HUDEP-2 (cell line): Measurements from ENCODE around the gene TIMM10.

Source experiments
- DNase-seq, 76 experiments: peaks; one replicate each; lab custom pipeline; 2025; ENCODE audit not compliant: unreplicated experiment in 76 of 76; lab: John Stamatoyannopoulos, UW

TIMM10 gene

DNA sequence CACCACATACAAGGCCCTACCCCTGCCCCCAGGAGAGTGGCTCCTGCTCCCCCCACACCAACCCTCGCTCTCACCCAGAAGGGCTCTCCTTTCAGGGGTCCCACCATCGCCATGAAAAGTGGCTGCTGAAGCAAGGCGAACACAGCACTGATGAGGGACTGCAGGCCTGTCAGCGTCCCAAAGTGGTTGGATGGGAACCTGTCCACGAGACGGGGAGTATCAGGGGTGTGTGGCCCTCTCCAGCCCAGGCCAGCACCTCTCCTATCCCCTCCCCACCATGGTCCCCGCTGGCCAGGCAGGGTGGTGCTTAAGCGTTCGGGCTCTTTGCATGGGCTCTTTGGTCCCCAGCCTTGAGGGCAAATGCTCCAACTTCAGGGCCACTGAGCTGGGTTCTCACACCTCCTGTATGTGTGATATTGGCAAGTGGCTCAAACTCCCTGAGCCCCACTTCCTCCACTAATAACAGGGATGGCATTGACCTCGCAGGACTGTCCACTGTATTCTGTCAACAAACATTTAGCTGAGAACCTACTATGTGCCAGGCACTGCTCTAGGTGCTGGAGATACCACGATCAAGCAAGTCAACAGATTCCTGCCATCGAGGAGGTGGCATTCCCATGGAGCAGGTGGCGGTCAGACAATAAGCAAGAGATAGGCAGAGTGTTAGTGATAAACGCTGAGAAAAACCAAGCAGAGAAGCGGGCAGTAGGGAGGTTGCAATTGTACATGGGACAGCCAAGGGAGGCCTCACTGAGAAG is 43.4 kb downstream of the TIMM10 start:
- no peak for DNase-seq

DNA sequence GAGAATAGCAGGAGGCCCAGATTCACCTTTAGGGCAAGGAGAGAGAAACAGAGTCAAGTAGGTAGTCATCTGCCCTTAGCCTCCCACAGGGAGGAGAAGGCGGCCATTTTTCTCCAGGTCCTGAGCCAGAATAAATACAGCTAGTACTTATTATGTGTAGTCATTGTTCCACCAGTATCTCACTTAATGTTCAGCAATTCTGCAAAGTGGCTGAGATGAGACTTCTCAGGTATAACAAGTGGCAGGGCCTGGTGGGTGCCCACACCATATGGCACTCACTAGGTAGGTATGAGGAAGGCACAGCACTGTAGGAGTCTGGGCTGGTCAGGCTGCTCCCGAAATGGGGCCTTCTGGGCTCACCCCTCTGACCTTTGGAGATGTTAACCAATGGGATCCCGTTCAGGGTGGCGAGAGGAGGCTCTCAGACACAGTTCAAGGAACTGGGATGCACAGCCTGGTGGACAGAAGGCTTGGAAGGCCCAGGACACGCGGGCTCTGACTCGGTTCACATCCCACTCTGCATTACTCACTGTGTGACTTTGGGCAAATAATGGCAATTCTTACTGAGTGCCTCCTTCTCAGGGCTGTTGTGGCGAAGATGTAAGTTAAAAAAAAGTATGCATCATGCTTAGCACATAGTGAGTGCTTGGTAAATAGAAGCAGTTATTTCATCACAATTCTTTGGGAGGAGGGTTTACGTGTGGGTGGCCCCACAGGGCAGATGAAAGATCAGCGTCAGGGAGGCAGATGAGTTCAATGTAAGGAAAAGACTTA is 45.1 kb downstream of the TIMM10 start:
- DNase-seq: no peak

DNA sequence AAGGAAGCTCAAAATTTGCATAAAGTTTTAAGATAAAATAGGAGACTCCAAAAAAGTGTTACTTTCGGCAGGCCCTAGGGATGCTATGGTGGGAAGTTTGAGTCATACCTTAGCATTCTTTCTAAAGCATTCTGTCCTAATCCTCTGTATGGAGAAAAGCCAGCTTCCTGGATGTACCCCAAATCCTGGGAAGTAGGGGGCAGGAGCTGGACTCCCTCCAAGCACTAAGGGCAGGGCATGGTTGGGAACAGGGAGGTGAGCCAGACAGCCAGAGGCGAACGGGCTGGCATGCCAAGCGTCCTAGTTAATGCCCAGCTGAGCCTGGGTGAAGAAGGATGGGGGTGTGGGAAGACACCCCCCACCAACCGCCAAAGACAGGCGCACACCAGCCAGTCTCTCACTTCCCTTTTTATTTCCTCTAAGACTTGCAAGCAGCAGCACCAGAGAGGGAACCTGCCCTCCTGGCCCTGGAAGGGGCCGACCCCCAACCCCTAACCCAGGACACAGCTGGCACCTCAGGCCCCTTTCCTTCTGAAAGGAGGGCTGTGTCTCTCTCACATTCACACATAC is 46.3 kb downstream of the TIMM10 start:
- DNase-seq: no peak

DNA sequence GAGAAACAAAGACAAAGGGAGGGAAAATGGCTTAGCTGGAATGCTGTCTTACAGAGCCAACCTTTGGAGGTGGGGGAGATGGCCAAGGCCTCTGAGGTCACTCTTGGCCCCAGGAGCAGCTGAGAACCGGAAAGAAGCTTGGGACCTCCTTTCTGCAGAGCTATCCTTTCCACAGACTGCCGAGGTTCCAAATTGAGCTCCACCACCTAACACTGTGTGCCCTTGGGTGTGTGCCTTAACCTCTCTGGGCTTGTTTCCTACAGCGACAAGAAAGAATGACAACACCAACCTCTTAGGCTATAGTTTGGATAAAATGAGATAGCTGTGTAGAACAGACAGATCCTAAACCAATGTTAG is 47.0 kb downstream of the TIMM10 start:
- no peak for DNase-seq

DNA sequence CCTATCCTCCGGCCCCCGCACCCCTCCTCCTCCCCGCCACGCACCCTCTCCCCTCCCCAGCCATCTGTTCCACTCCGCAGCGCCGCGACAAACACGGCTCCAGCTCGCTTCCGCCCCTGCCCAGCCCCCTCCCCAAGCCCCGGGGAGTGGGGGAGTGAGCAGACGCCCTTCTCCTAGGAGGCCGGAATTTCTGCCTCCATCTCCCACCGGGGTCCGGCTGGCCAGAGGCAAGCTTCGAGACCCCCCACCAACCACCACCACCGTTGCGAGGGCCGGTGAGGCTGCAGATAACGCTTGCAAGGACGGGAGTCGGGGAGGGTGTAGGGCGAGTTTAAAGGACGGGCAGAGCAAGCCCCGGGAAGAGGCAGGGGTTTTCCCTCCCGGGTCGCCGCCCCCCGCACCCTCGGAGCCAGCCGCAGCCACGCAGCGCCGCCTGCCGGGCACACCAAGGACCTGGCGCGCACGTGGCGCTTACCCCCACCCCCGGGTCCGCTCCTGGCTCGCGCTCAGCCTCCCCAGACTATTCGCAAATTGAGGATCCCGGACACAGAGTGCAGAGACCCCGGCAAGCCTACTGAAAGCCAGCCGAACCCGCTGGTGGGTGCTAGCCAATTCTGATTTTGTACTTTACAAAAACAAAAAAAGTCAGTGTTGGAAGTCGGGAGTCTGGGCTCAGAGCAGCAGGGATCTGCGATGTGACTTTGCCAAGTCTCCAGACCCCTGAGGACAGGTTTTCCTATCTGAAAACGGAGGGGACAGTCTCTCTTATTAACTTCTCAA is 47.6 kb downstream of the TIMM10 start:
- DNase-seq: peak in 6 of 76 experiments; percentile 5 to 34 (median 16)

DNA sequence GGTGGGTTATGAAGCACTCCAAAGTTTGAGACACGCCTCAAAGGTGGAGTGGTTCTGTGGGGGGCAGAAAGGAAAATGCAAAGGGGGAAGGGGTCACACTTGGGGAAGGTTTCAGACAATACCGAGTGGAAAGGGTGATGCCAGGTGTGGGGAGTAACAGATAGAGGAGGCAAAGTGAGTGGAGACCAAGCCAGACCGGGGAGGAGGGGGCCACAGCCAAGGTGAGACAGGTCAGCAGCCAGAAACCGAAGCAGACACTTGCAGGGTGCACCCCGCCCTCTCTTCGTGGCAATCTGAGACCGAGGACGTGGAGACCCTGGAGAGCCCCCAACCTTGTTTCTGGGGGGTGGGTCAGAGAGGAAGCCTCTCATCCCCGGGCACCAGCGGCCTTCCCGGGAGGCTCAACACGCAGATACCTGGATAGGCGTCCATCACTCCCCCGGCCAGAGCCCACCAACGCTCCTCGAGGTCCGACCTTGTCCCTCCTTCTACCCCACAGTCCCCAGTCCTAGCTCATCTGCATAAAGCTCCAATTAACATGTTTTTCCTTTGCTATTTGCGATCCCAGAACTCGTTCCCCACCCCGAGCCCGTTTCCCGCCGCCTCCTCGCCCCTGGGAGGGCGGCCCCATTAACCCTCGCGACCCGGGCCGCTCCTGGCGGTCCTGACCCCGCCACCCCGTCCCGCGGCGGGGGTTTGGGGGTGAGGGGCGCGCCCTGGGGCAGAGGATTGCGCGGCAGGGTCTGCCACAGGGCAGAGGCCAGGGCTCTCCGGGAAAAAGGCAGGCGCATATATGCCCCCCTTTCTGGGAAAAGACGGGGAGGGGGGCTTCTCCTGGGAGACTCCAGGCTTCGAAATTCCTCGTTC is 48.4 kb downstream of the TIMM10 start:
- DNase-seq: no peak

- DNase-seq: no peak
Measured at GRCh38 chr11:57481315-57481714, 49.2 kb downstream of the TIMM10 start.

DNA sequence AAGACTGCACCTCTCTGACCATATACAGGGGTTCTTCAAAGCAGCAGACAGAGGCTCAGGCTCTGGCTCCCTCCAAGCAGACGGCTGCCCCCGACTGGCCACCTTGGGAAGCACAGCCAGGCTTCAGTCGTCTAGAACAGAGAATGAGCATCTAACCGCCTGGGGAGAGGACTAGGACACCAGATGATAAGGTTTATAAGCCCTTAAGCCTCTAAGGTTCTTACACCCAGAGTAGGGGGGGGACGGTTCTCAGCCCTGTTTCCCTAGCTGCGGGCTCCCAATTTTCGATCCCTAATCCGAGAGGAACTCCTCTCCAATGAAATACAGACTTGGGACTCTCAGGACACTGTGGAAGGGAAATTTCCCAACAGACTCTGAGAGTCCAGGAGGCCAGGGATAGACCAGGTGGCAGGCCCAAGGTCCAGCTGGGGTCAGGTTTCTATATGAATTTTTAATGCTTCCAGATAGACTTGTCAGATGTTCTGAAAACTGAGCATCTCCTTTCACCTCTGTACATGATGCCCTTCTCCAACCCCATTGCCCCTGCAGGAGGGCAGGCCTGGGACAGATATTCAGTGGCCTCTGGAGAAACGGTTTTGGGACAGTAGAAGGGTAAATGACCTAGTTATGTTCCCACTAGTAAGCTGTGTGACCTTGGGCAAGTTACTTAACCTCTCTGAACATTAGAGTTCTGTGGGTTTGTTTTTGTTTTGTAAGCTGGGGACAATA is 50.0 kb downstream of the TIMM10 start:
- DNase-seq: peak in 69 of 76 experiments; percentile 12 to 85 (median 59)

GRCh38 chr11:57479911-57480310 is 50.6 kb downstream of the TIMM10 start:
- DNase-seq: no peak

DNA sequence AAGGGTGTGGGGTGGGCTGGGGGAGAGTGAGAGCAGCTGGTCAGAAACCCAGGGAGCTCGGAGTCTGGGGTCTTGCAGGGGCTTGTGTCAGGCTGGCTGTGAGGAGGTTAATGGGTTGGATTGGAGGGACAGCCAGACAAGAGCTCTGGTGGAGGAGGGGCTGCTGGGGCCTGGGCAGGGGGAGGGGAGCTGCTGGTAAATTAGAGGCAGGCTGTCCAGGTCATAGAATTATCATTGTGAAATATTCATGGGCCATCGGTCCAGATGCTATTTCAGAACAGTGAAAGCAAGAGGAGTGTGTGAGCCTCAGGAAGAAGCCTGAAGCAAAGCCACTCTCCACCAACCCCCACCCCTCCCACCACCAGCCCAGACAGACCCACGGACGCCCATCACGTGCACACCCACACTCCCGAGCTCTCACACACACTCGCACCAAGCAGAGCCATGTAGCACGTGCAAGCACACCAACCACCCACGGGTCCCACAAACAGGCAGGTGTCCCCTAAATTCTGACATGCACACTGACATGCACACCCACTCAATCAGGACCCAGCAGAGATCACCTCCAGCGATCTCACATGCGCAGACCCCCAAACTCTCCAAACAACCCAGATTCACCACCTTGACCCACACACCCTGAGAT is 51.4 kb downstream of the TIMM10 start:
- no peak for DNase-seq
